IPS-NIHi7 (cell line): ENCODE measurements around the gene VSNL1.
A peak's percentile ranks its signal among the peaks of the same experiment; 100 is the strongest.

ENCODE experiments used
- DNase-seq: peaks from one replicate; pipeline ENCODE4 v3.0.0; 2012; ENCODE audit warnings: mixed read lengths; ENCODE audit errors: extremely low spot score

Gene VSNL1

GRCh38 chr2:17646081-17646554 is 105.6 kb downstream of the VSNL1 start:
- DNase-seq, result peak; percentile 57

GRCh38 chr2:17646838-17647701 is 106.6 kb downstream of the VSNL1 start:
- no peak for DNase-seq

GRCh38 chr2:17648581-17648980 is 108.1 kb downstream of the VSNL1 start:
- no peak for DNase-seq

GRCh38 chr2:17649026-17649425 is 108.5 kb downstream of the VSNL1 start:
- no peak for DNase-seq

- DNase-seq, result no peak
These were observed 112.3 kb downstream of the VSNL1 start for GRCh38 chr2:17652681-17653394.

GRCh38 chr2:17657759-17658158 is 117.3 kb downstream of the VSNL1 start:
- DNase-seq, result no peak

- DNase-seq, result no peak
These were observed 117.9 kb downstream of the VSNL1 start for GRCh38 chr2:17658251-17658843.

- DNase-seq, result no peak
These were observed 119.7 kb downstream of the VSNL1 start for GRCh38 chr2:17660219-17660618.

- no peak for DNase-seq
These were observed 121.0 kb downstream of the VSNL1 start for GRCh38 chr2:17661460-17661859.

- no peak for DNase-seq
These were observed 122.2 kb downstream of the VSNL1 start for GRCh38 chr2:17662723-17663122.

GRCh38 chr2:17664534-17664933 is 124.0 kb downstream of the VSNL1 start:
- DNase-seq, result no peak

GRCh38 chr2:17667898-17668297 is 127.4 kb downstream of the VSNL1 start:
- no peak for DNase-seq

GRCh38 chr2:17672583-17673317 is 132.3 kb downstream of the VSNL1 start:
- DNase-seq, result no peak

GRCh38 chr2:17674817-17675216 is 134.3 kb downstream of the VSNL1 start:
- no peak for DNase-seq

- no peak for DNase-seq
These were observed 139.6 kb downstream of the VSNL1 start for GRCh38 chr2:17680119-17680518.

- no peak for DNase-seq
These were observed 141.8 kb downstream of the VSNL1 start for GRCh38 chr2:17682098-17682857.

GRCh38 chr2:17683981-17684380 is 143.5 kb downstream of the VSNL1 start:
- DNase-seq, result no peak

GRCh38 chr2:17688600-17688999 is 148.1 kb downstream of the VSNL1 start:
- no peak for DNase-seq

GRCh38 chr2:17689010-17689409 is 148.5 kb downstream of the VSNL1 start:
- no peak for DNase-seq

- DNase-seq, result no peak
These were observed 150.3 kb downstream of the VSNL1 start for GRCh38 chr2:17690776-17691175.
